ENCODE measurements around the gene CEACAM5.
"Not testable (repeated sequence)": the region's sequence is repeated elsewhere in the genome, so short reads cannot be mapped to it uniquely, and the experiment has no call there.

Gene CEACAM5

DNA sequence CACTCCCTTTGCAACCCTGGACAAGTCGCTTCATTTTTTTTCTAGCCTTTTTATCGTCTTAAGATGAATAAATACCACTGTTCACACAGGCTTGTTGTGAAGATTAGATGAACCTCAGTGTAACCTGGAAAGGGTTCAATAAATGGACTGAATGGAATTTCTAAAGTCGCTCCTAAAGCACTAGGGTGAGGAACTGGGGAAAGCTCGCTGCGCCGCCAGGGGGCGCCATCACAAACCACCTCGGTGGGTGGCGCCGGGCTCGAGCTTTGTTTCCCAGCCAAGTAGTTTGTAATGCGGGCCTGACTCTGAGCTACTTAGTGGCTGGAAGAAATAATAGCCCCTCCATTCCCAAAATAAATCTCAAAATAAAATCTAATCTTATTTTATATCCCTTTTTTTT is 44.7 kb downstream of the CEACAM5 start:
- TF ChIP-seq, protein P1, sequence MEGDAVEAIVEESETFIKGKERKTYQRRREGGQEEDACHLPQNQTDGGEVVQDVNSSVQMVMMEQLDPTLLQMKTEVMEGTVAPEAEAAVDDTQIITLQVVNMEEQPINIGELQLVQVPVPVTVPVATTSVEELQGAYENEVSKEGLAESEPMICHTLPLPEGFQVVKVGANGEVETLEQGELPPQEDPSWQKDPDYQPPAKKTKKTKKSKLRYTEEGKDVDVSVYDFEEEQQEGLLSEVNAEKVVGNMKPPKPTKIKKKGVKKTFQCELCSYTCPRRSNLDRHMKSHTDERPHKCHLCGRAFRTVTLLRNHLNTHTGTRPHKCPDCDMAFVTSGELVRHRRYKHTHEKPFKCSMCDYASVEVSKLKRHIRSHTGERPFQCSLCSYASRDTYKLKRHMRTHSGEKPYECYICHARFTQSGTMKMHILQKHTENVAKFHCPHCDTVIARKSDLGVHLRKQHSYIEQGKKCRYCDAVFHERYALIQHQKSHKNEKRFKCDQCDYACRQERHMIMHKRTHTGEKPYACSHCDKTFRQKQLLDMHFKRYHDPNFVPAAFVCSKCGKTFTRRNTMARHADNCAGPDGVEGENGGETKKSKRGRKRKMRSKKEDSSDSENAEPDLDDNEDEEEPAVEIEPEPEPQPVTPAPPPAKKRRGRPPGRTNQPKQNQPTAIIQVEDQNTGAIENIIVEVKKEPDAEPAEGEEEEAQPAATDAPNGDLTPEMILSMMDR (conservative IDR thresholded peaks at IDR 0.05; ENCODE audit: low read depth, low read length): peak; percentile 73
- peak; percentile 34 for DNase-seq (ENCODE audit: low read depth)
- H3K4me3 ChIP-seq (ENCODE audit: low read depth, low read length): no peak overlapping the region

DNA sequence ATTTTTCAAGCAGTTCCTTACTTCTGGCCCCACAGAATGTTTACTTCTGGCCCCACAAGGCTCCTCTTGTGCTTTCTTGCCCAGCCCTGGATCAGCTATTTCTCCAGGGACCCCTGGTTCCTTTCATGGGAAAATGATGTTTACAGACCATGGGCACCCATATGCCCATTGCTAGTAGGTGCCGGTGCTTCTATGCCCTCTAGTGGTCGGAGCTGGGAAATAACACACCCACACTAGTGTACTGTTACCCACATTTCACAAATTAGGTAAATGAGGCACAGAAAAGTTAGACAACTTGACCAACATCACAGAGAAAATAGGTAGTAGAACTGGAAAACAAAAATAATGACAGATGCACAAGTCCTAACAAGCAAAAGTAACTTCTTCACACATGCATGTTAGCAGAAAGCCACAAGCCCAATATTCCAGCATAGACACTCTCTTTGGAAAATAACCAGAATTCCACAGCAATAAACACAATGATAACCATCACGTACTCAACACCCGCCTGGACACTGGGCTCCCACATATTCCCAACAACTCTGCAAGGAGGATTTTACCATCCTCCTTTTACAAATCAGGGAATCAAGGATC is 45.6 kb downstream of the CEACAM5 start:
- TF ChIP-seq, protein P1 (conservative IDR thresholded peaks at IDR 0.05; ENCODE audit: low read depth, low read length): peak; percentile 73
- H3K4me3 ChIP-seq (ENCODE audit: low read depth, low read length): no peak overlapping the region
- peak; percentile 43 for DNase-seq (ENCODE audit: low read depth)

DNA sequence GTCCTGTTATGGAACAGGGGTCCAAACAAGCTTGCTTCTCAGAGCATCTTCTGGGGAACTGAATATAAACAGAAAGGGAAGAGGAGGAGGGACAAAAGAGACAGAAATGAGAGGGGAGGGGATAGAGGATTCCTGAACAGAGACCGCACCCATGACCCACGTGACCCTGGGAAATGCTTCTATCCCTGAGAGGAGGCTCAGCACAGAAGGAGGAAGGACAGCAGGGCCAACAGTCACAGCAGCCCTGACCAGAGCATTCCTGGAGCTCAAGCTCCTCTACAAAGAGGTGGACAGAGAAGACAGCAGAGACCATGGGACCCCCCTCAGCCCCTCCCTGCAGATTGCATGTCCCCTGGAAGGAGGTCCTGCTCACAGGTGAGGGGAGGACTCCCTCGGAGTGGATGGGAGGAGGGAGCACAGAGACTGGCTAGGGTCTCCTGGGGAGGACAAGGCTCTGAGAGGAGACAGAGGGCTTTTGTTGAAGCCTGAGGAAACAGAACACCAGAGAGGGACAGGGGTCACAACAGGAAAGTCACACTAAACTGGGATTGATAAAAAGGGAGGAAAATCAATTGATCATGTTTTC is 47.0 kb downstream of the CEACAM5 start, which contains the start of gene CEACAM6:
Gene CEACAM6, plus strand, starts transcription at position 203 of the 586 bp plus-strand sequence. Its CDS starts 109 bp downstream, at position 312.
- no peak within 1 kb of the TSS for H3K4me3 ChIP-seq (ENCODE audit: low read depth, low read length)
- TF ChIP-seq, protein P1 (conservative IDR thresholded peaks at IDR 0.05; ENCODE audit: low read depth, low read length): no peak
- no peak for DNase-seq (ENCODE audit: low read depth)

DNA sequence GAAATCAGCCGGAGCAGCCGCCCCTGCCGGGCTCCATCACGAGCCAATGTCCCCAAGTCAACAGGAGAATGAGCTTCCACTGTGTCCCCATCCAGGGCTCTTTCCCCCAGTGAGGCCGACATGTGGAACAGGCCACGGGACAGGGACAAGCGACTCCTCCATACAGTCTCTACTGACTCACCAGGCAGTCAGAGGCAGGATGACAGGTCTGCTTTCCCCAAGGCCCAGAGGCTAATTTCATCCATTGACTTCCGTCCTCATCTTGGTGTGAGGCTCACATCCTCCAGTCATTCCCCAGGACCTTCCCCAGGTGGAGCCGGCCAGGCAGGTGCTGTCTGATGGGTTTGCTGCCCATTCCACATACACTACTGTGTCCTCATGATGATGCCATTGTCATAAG is 50.4 kb downstream of the CEACAM5 start:
- TF ChIP-seq, protein P1 (conservative IDR thresholded peaks at IDR 0.05; ENCODE audit: low read depth, low read length): no peak
- DNase-seq (ENCODE audit: low read depth): no peak
- H3K4me3 ChIP-seq (ENCODE audit: low read depth, low read length): no peak overlapping the region

DNA sequence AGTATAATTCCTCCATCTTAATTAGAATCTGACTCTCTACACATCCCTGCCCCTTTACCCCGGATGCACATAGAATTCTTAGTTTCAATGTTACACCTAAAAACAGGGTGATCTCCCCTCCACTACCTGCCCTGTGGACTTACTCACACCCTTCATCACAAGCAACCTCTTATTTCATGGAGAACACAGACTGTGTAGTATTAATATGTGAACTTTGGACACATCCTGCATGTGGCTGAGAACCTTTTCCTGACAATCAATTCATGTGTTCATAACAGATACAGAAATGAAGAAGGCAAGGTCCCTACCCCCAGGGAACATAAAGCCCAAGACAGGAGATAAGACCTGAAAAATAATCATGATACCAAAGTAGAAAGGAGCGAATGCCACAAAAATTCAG is 58.7 kb downstream of the CEACAM5 start:
- H3K4me3 ChIP-seq (ENCODE audit: low read depth, low read length): no peak overlapping the region
- TF ChIP-seq, protein P1 (conservative IDR thresholded peaks at IDR 0.05; ENCODE audit: low read depth, low read length): no peak
- no peak for DNase-seq (ENCODE audit: low read depth)

DNA sequence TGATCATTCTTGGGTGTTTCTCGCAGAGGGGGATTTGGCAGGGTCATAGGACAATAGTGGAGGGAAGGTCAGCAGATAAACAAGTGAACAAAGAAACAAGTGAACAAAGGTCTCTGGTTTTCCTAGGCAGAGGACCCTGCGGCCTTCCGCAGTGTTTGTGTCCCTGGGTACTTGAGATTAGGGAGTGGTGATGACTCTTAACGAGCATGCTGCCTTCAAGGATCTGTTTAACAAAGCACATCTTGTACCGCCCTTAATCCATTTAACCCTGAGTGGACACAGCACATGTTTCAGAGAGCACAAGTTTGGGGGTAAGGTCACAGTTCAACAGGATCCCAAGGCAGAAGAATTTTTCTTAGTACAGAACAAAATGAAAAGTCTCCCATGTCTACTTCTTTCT is 59.7 kb downstream of the CEACAM5 start:
- DNase-seq (ENCODE audit: low read depth); H3K4me3 ChIP-seq (ENCODE audit: low read depth, low read length): not testable (repeated sequence)

DNA sequence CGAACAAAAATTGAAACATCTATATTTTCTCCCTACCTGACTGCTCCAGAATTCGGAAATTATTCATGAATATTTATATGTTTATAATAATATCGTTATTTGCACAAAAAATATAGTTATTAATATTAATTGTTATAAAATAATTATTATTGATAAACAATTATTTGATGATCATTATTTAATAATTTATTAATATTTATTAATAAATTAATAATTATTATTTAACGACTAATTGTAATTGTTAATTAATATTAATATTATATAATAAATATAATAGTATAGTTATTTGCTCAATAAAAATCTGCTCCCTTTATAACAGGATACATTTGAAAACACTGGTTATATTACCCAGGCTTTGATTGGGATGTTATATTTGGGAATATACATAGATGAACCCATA is 61.2 kb downstream of the CEACAM5 start:
- DNase-seq (ENCODE audit: low read depth): no peak
- TF ChIP-seq, protein P1 (conservative IDR thresholded peaks at IDR 0.05; ENCODE audit: low read depth, low read length): no peak
- no peak overlapping the region for H3K4me3 ChIP-seq (ENCODE audit: low read depth, low read length)

All from choroid plexus epithelial cell (primary cell).